ENCODE data around the gene DDX39A. TPM values are rescaled to one million over a fixed set of nuclear protein-coding genes. Genes with fewer than 3 reads are reported as not detected.
"Not testable (repeated sequence)": the region's sequence is repeated elsewhere in the genome, so short reads cannot be mapped to it uniquely, and the experiment has no call there.

Gene DDX39A
- total RNA-seq, 2 experiments from 2014 or later, result 296 to 299 TPM

GRCh38 chr19:14396730-14397129 lies 22.4 kb downstream of the DDX39A start:
- ATAC-seq (ENCODE audit: poor library complexity); DNase-seq; H3K9me3 Mint-ChIP-seq; H3K27me3 ChIP-seq (ENCODE audit: control insufficient read depth in 1 of 2, insufficient read depth in 2 of 2, low read length in 2 of 2); H3K4me3 ChIP-seq (ENCODE audit: low read length); H3K4me3 Mint-ChIP-seq; CTCF ChIA-PET; H3K27me3 Mint-ChIP-seq; H3K9me3 ChIP-seq (ENCODE audit: control insufficient read depth in 1 of 2, insufficient read depth in 1 of 2, low read length in 2 of 2); intact Hi-C loops (cut with DNase I, micrococcal nuclease); H3K27ac ChIP-seq (ENCODE audit: low read depth in 1 of 2, low read length in 2 of 2): not testable (repeated sequence)
- peak overlapping the region; percentile 67 for H3K27ac Mint-ChIP-seq
- Histone ChIP-seq H3K4me1 (ENCODE audit: insufficient read depth, low read length) (peaks cover 22% of the 10 kb centered on the region), H3K36me3 (ENCODE audit: insufficient read depth, low read length) (peaks cover 91% of the 10 kb centered on the region)
- H3K36me3 Mint-ChIP-seq (ENCODE audit: low read depth), result peaks cover 88% of the 10 kb centered on the region
- POLR2A ChIA-PET, result interaction anchor here (0.9 to 1.2 kb wide), 2 partner anchors 16 to 30 kb away, joined by 3 to 4 read pairs; partner anchors contain the start of gene ADGRE5
- H3K4me1 Mint-ChIP-seq (ENCODE audit: low read depth), result peaks cover 14% of the 10 kb centered on the region

- Histone ChIP-seq H3K27ac (ENCODE audit: low read depth in 1 of 2, low read length in 2 of 2) (no peak overlapping the region), H3K9me3 (ENCODE audit: control insufficient read depth in 1 of 2, insufficient read depth in 1 of 2, low read length in 2 of 2) (no peaks in the 10 kb centered on the region), H3K4me1 (ENCODE audit: insufficient read depth, low read length) (peaks cover 22% of the 10 kb centered on the region), H3K27me3 (ENCODE audit: control insufficient read depth in 1 of 2, insufficient read depth in 2 of 2, low read length in 2 of 2) (no peaks in the 10 kb centered on the region), H3K4me3 (ENCODE audit: low read length) (no peak overlapping the region), H3K36me3 (ENCODE audit: insufficient read depth, low read length) (peaks cover 91% of the 10 kb centered on the region)
- POLR2A ChIA-PET, result interaction anchor here (0.9 to 1.2 kb wide), 2 partner anchors 15 to 29 kb away, joined by 3 to 4 read pairs; partner anchors contain the start of gene ADGRE5
- H3K27ac Mint-ChIP-seq, result peak overlapping the region; percentile 55
- H3K4me3 Mint-ChIP-seq, result peak overlapping the region; percentile 30
- no peaks in the 10 kb centered on the region for H3K27me3 Mint-ChIP-seq
- CTCF ChIA-PET, result interaction anchor here (1.1 kb wide), 1 partner anchor 34 kb away, joined by 4 read pairs; no protein-coding TSS in a partner anchor
- no peak for DNase-seq
- intact Hi-C loops (cut with DNase I, micrococcal nuclease), result no loop called here
- peaks cover 6% of the 10 kb centered on the region for H3K4me1 Mint-ChIP-seq (ENCODE audit: low read depth)
- peaks cover 88% of the 10 kb centered on the region for H3K36me3 Mint-ChIP-seq (ENCODE audit: low read depth)
- H3K9me3 Mint-ChIP-seq, result no peaks in the 10 kb centered on the region
- no peak for TF ChIP-seq CTCF (IDR thresholded peaks at IDR 0.05)
- ATAC-seq (ENCODE audit: poor library complexity), result no peak
These were observed 23.3 kb downstream of the DDX39A start for GRCh38 chr19:14395710-14396336.

- H3K27me3 Mint-ChIP-seq, result no peaks in the 10 kb centered on the region
- H3K4me3 ChIP-seq (ENCODE audit: low read length), result no peak overlapping the region
- H3K4me1 ChIP-seq (ENCODE audit: insufficient read depth, low read length), result peaks cover 20% of the 10 kb centered on the region
- peaks cover 5% of the 10 kb centered on the region for H3K4me1 Mint-ChIP-seq (ENCODE audit: low read depth)
- peak overlapping the region; percentile 55 for H3K27ac Mint-ChIP-seq
- no peak overlapping the region for H3K27ac ChIP-seq (ENCODE audit: low read depth in 1 of 2, low read length in 2 of 2)
- peaks cover 90% of the 10 kb centered on the region for H3K36me3 ChIP-seq (ENCODE audit: insufficient read depth, low read length)
- H3K9me3 ChIP-seq (ENCODE audit: control insufficient read depth in 1 of 2, insufficient read depth in 1 of 2, low read length in 2 of 2), result no peaks in the 10 kb centered on the region
- no peak for ATAC-seq (ENCODE audit: poor library complexity)
- H3K27me3 ChIP-seq (ENCODE audit: control insufficient read depth in 1 of 2, insufficient read depth in 2 of 2, low read length in 2 of 2), result no peaks in the 10 kb centered on the region
- DNase-seq, result no peak
- H3K36me3 Mint-ChIP-seq (ENCODE audit: low read depth), result peaks cover 88% of the 10 kb centered on the region
- no peaks in the 10 kb centered on the region for H3K9me3 Mint-ChIP-seq
- CTCF ChIA-PET, result interaction anchor here (1.1 kb wide), 1 partner anchor 33 kb away, joined by 4 read pairs; no protein-coding TSS in a partner anchor
- H3K4me3 Mint-ChIP-seq, result peak overlapping the region; percentile 7
- intact Hi-C loops (cut with DNase I, micrococcal nuclease), result no loop called here
- TF ChIP-seq CTCF (IDR thresholded peaks at IDR 0.05), result no peak
- POLR2A ChIA-PET, result no interaction called here
These were observed 23.9 kb downstream of the DDX39A start for GRCh38 chr19:14395262-14395661.
